Mucosa of descending colon (tissue), 3 donors: ENCODE measurements around the gene FOXB2. TPM values are rescaled to one million over a fixed set of nuclear protein-coding genes. Genes with fewer than 3 reads are reported as not detected.
"Not testable (repeated sequence)": the region's sequence is repeated elsewhere in the genome, so short reads cannot be mapped to it uniquely, and the experiment has no call there.

ENCODE experiments used
- ATAC-seq: fragments of 200-7000 bp; cut with Tn5 transposase; one replicate; pipeline ENCODE4 v1.9.1; 2020; ENCODE audit warnings: mild to moderate bottlenecking, moderate library complexity
- DNase-seq, 3 donors: peaks; one replicate each; pipeline ENCODE4 v3.0.0-alpha.2; 2020
- H3K36me3 ChIP-seq: fragments of 200-600 bp; one replicate; pipeline ENCODE4 v1.8.0; 2021; ENCODE audit warnings: low read depth, mild to moderate bottlenecking
- H3K4me1 ChIP-seq: fragments of 200-600 bp; one replicate; pipeline ENCODE4 v1.8.0; 2021; ENCODE audit warnings: low read depth, mild to moderate bottlenecking
- H3K4me3 ChIP-seq: fragments of 200-600 bp; one replicate; pipeline ENCODE4 v1.8.0; 2021; ENCODE audit warnings: mild to moderate bottlenecking
- H3K9me3 ChIP-seq: fragments of 200-600 bp; one replicate; pipeline ENCODE4 v1.8.0; 2021; ENCODE audit warnings: mild to moderate bottlenecking
- intact Hi-C, 2 donors: fragments of 100-400 bp; cut with DNase I in 1 of 2; cut with micrococcal nuclease in 1 of 2; formaldehyde crosslinking; loops; one replicate each; pipeline versions ENCODE4 v1.11.0 to v1.11.1; 2022; cut with DNase I, micrococcal nuclease
- total RNA-seq, 3 donors: library from RNA; stranded (reverse); fragmentation: NEBNext Ultra II Directional in 2 of 3; extraction: Animal tissue kit (Norgen Biotek cat#: 25700) in 2 of 3; gene quantifications; one replicate each; pipeline versions ENCODE4 v1.2.1 to v1.2.4, GENCODE V29; 2021 to 2023
- TF ChIP-seq, protein P1 (sequence below): fragments of 200-600 bp; IDR thresholded peaks from one replicate; pipeline ENCODE4 v1.8.0; 2022; ENCODE audit warnings: antibody characterized with exemption, mild to moderate bottlenecking
- donor health status: DM: no; HTN: no; CAD: no; lungs with moderate emphysema.
- donor health status: DM: no; HTN: no; CAD: no.
- donor health status: DM: no; HTN: yes; CAD: no.

Gene FOXB2
- total RNA-seq, 3 donors from 2014 or later = not detected

DNA sequence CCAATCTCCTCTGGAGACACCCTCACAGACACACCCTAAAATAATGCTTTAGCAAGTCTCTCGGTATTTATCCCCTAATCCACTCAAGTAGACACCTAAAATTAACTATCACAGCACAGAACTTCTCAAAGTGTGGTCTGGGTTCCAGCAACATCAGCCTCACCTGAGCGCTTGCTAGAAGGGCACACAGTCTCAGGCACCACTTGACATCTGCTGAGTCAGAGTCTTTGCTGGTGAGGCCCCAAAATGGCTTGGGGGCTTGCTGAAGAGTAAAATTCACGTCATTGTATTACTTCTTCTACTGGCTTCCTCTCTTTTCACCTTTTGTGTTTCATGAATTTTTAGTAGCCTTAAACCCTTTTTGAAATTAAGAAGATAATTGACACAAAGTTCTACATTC lies 9.0 kb downstream of the FOXB2 start:
- TF ChIP-seq, protein P1, sequence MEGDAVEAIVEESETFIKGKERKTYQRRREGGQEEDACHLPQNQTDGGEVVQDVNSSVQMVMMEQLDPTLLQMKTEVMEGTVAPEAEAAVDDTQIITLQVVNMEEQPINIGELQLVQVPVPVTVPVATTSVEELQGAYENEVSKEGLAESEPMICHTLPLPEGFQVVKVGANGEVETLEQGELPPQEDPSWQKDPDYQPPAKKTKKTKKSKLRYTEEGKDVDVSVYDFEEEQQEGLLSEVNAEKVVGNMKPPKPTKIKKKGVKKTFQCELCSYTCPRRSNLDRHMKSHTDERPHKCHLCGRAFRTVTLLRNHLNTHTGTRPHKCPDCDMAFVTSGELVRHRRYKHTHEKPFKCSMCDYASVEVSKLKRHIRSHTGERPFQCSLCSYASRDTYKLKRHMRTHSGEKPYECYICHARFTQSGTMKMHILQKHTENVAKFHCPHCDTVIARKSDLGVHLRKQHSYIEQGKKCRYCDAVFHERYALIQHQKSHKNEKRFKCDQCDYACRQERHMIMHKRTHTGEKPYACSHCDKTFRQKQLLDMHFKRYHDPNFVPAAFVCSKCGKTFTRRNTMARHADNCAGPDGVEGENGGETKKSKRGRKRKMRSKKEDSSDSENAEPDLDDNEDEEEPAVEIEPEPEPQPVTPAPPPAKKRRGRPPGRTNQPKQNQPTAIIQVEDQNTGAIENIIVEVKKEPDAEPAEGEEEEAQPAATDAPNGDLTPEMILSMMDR = no peak

DNA sequence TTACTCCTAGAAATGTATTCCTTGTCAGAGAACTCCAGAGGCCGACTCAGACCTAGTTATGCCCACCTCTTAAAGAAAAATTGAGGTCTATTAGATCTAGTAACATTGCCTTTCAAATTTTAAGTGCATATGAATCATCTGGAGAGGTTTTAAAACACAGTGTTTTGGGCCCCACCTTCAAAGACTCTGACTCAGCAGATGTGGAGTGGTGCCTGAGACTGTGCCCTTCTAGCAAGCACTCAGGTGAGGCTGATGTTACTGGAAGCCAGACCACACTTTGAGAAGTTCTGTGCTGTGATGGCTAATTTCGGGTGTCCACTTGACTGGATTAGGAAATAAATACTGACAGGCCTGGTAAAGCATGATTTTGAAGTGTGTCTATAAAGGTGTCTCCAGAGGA lies 10.6 kb downstream of the FOXB2 start:
- intact Hi-C loops = no loop called here
- DNase-seq = no peak
- H3K4me3 ChIP-seq = no peak overlapping the region
- TF ChIP-seq, protein P1 = no peak
- H3K4me1 ChIP-seq = no peaks in the 10 kb centered on the region
- ATAC-seq = no peak
- H3K36me3 ChIP-seq = no peaks in the 10 kb centered on the region
- H3K9me3 ChIP-seq = no peaks in the 10 kb centered on the region

More for the DNA sequence above, 9.0 kb downstream of the FOXB2 start:
- intact Hi-C loops = no loop called here
- H3K4me1 ChIP-seq = no peaks in the 10 kb centered on the region
- DNase-seq = no peak
- no peaks in the 10 kb centered on the region for H3K36me3 ChIP-seq
- no peak overlapping the region for H3K4me3 ChIP-seq
- no peak for ATAC-seq
- H3K9me3 ChIP-seq = no peaks in the 10 kb centered on the region

DNA sequence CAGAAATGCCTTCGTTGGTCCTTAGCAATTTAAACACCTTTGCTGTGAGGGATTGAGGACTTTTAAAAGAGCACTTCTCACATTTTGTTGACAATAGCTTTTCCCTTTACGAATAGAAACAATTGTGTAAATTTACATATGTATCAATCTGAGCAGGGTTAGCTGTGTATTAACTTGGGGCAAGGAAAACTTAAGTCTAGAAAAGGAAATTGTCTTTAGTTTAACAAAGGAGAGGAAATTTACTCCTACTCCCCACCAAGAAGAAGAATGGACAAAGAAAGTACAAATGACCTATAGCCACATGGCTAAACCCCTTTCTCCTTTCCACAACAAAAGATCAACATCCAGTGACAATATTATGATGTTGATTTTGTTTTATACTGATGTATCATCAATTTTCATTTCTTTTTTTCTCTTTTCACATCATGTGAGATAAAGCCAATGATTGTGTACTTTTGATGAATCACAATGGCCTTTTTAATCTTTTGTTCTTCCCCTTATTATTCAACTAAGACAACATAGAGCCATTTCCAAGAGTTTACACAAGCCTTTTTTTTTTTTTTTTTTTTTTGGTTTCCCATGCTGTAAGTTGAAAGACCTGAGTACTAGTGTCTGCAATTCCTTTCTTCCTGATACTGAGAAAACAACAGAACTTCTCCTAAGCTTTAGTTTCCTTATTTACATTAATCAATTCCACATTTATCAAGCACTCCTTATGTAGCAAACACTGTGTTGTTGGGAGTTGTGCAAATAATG lies 19.0 kb downstream of the FOXB2 start:
- Histone ChIP-seq H3K4me3 (no peak overlapping the region), H3K4me1 (no peaks in the 10 kb centered on the region), H3K9me3 (no peaks in the 10 kb centered on the region), H3K36me3 (no peaks in the 10 kb centered on the region)
- no peak for DNase-seq
- TF ChIP-seq, protein P1 = no peak
- no peak for ATAC-seq
- intact Hi-C loops = no loop called here

DNA sequence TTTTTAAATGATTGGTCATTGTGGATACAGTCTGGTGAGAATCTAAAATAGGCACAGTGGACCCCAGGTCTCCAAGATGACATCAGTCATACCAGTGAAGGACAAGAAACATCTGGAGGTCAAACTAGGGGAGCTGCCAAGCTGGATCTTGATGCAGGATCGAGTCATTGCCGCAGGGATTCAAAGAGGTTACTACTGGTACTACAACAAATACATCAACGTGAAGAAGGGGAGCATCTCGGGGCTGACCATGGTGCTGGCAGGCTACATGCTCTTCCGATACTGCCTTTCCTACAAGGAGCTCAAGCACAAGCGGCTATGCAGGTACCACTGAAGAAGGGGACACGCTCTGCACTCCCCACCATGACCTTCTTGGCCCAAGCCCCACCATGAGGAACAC lies 20.9 kb downstream of the FOXB2 start:
- H3K36me3 ChIP-seq = no peaks in the 10 kb centered on the region
- ATAC-seq (no peak), DNase-seq (no peak)
- TF ChIP-seq, protein P1 = no peak
- H3K9me3 ChIP-seq = no peaks in the 10 kb centered on the region
- intact Hi-C loops = no loop called here
- H3K4me1 ChIP-seq = no peaks in the 10 kb centered on the region
- no peak overlapping the region for H3K4me3 ChIP-seq

- ATAC-seq, H3K9me3 ChIP-seq, H3K4me1 ChIP-seq, H3K36me3 ChIP-seq, H3K4me3 ChIP-seq, intact Hi-C loops, DNase-seq: not testable (repeated sequence)
Observed at GRCh38 chr9:77043743-77044142, 24.3 kb downstream of the FOXB2 start.

DNA sequence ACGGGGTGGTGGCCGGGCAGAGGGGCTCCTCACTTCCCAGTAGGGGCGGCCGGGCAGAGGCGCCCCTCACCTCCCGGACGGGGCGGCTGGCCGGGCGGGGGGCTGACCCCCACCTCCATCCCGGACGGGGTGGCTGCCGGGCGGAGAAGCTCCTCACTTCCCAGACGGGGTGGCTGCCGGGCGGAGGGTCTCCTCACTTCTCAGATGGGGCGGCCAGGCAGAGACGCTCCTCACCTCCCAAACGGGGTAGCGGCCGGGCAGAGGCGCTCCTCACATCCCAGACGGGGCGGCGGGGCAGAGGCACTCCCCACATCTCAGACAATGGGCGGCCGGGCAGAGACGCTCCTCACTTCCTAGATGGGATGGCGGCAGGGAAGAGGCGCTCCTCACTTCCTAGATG lies 41.2 kb downstream of the FOXB2 start:
- H3K4me3 ChIP-seq, intact Hi-C loops, H3K9me3 ChIP-seq, H3K4me1 ChIP-seq, H3K36me3 ChIP-seq, DNase-seq, ATAC-seq: not testable (repeated sequence)
